EL (cell line): ENCODE data around the gene WHAMM.
A peak's percentile ranks its signal among the peaks of the same experiment; 100 is the strongest.
"Not testable (repeated sequence)": the region's sequence is repeated elsewhere in the genome, so short reads cannot be mapped to it uniquely, and the experiment has no call there.

Experiments used
- DNase-seq: peaks from one replicate; pipeline ENCODE4 v3.0.0-alpha.2; 2016

The WHAMM gene

GRCh38 chr15:82804575-82804949 is 4.9 kb upstream of the WHAMM start:
- no peak for DNase-seq

GRCh38 chr15:82805994-82806406 is 3.4 kb upstream of the WHAMM start, which contains the start of gene FSD2:
Gene FSD2, minus strand, starts transcription at chr15:82806069. Its CDS starts 18,679 bp downstream, at chr15:82787390.
- no peak for DNase-seq

GRCh38 chr15:82807920-82808633 is 1.4 kb upstream of the WHAMM start:
- DNase-seq = no peak

- DNase-seq = no peak
Measured at GRCh38 chr15:82808634-82809041, 790 bp upstream of the WHAMM start.

GRCh38 chr15:82810061-82810889 is 847 bp downstream of the WHAMM start:
- DNase-seq = peak; percentile 72

- DNase-seq = no peak
Measured at GRCh38 chr15:82810890-82811426, 1.5 kb downstream of the WHAMM start.

- no peak for DNase-seq
Measured at GRCh38 chr15:82812994-82813393, 3.6 kb downstream of the WHAMM start.

GRCh38 chr15:82820128-82820527 is 10.7 kb downstream of the WHAMM start:
- no peak for DNase-seq

GRCh38 chr15:82821396-82821795 is 12.0 kb downstream of the WHAMM start:
- peak; percentile 50 for DNase-seq

- DNase-seq = not testable (repeated sequence)
Measured at GRCh38 chr15:82821851-82822250, 12.4 kb downstream of the WHAMM start.

GRCh38 chr15:82823049-82823448 is 13.6 kb downstream of the WHAMM start:
- no peak for DNase-seq

- no peak for DNase-seq
Measured at GRCh38 chr15:82828075-82828474, 18.6 kb downstream of the WHAMM start.

- DNase-seq = no peak
Measured at GRCh38 chr15:82829234-82829633, 19.8 kb downstream of the WHAMM start.

GRCh38 chr15:82830427-82831173 is 21.2 kb downstream of the WHAMM start:
- no peak for DNase-seq

- no peak for DNase-seq
Measured at GRCh38 chr15:82831894-82832600, 22.6 kb downstream of the WHAMM start.

GRCh38 chr15:82832601-82833361 is 23.4 kb downstream of the WHAMM start:
- peak; percentile 87 for DNase-seq

GRCh38 chr15:82833362-82833682 is 23.9 kb downstream of the WHAMM start:
- DNase-seq = no peak

GRCh38 chr15:82835391-82835917 is 26.0 kb downstream of the WHAMM start:
- DNase-seq = no peak

GRCh38 chr15:82838096-82838735 is 28.8 kb downstream of the WHAMM start:
- no peak for DNase-seq

GRCh38 chr15:82839136-82839535 is 29.7 kb downstream of the WHAMM start:
- no peak for DNase-seq

GRCh38 chr15:82840166-82840565 is 30.7 kb downstream of the WHAMM start:
- no peak for DNase-seq
